ENCODE results near the gene GPATCH3.
"Not testable (repeated sequence)": the region's sequence is repeated elsewhere in the genome, so short reads cannot be mapped to it uniquely, and the experiment has no call there.

The GPATCH3 gene

DNA sequence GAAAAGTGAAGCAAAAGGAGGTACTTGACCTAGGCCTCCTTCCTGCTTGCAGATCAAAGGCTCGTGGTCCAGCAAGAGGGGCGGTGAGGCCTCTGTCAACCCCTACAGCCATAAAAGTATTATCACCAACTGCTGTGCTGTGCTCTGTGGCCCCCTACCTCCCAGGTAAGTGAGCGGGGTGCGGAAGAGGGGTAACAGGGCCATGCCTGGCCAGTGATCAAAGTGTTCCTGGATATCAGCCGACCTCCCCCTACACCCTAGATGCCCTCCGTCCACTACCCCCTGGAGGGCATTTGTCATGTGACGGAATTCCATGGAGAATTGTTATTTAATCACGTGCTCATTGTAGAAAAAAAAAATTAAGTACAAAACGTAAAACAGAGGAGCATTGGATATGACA is 47.6 kb downstream of the GPATCH3 start:
- no peak for DNase-seq (ENCODE audit: low read depth)
- TF ChIP-seq, protein P1, sequence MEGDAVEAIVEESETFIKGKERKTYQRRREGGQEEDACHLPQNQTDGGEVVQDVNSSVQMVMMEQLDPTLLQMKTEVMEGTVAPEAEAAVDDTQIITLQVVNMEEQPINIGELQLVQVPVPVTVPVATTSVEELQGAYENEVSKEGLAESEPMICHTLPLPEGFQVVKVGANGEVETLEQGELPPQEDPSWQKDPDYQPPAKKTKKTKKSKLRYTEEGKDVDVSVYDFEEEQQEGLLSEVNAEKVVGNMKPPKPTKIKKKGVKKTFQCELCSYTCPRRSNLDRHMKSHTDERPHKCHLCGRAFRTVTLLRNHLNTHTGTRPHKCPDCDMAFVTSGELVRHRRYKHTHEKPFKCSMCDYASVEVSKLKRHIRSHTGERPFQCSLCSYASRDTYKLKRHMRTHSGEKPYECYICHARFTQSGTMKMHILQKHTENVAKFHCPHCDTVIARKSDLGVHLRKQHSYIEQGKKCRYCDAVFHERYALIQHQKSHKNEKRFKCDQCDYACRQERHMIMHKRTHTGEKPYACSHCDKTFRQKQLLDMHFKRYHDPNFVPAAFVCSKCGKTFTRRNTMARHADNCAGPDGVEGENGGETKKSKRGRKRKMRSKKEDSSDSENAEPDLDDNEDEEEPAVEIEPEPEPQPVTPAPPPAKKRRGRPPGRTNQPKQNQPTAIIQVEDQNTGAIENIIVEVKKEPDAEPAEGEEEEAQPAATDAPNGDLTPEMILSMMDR (conservative IDR thresholded peaks at IDR 0.05; ENCODE audit: low read depth, low read length), result no peak
- no peak overlapping the region for H3K4me3 ChIP-seq (ENCODE audit: low read length)

GRCh38 chr1:26851106-26851684 is 49.1 kb downstream of the GPATCH3 start:
- no peak overlapping the region for H3K4me3 ChIP-seq (ENCODE audit: low read length)
- no peak for DNase-seq (ENCODE audit: low read depth)
- TF ChIP-seq, protein P1 (conservative IDR thresholded peaks at IDR 0.05; ENCODE audit: low read depth, low read length), result peak; percentile 31

- H3K4me3 ChIP-seq (ENCODE audit: low read length), result no peak overlapping the region
- TF ChIP-seq, protein P1 (conservative IDR thresholded peaks at IDR 0.05; ENCODE audit: low read depth, low read length), result no peak
- peak; percentile 84 for DNase-seq (ENCODE audit: low read depth)
These were observed 51.1 kb downstream of the GPATCH3 start for GRCh38 chr1:26848941-26849774.

- H3K4me3 ChIP-seq (ENCODE audit: low read length), result no peak overlapping the region
- TF ChIP-seq, protein P1 (conservative IDR thresholded peaks at IDR 0.05; ENCODE audit: low read depth, low read length), result no peak
- DNase-seq (ENCODE audit: low read depth), result no peak
These were observed 51.8 kb downstream of the GPATCH3 start for GRCh38 chr1:26848499-26848898.

GRCh38 chr1:26847826-26848225 is 52.4 kb downstream of the GPATCH3 start:
- H3K4me3 ChIP-seq (ENCODE audit: low read length); DNase-seq (ENCODE audit: low read depth): not testable (repeated sequence)

DNA sequence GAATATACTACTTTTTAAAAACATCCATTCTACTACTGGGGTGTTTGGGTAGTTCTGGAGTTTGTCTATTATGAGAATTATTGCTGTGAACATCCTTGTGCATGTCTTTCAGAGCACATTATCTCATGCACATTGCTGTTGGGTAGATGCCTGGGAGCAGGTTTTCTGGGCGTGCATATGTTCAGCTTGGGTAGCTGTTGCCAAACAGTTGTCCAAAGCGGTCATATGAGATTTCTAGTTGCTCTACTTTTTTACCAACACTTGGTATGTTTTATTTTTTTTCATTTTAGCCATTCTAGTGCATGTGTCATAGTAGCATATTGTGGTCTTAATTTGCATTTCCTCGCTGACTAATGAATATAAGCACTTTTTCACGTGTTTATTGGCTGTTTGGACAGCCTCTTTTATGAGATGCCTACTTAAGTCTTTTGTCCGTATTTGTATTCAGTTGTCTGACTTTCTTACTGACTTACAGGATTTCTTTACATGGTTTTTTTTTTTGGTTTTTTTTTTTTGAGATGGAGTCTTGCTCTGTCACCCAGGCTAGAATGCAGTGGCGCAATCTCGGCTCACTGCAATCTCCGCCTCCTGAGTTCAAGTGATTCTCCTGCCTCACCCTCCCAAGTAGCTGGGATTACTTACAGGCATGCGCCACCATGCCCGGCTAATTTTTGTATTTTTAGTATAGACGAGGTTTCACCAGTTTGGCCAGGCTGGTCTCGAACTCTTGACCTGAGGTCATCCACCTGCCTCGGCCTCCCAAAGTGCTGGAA is 55.7 kb downstream of the GPATCH3 start:
- DNase-seq (ENCODE audit: low read depth), result no peak
- no peak overlapping the region for H3K4me3 ChIP-seq (ENCODE audit: low read length)
- TF ChIP-seq, protein P1 (conservative IDR thresholded peaks at IDR 0.05; ENCODE audit: low read depth, low read length), result no peak
